Inflammatory macrophage treated with lipopolysaccharide for 1 hour (primary cell): ENCODE measurements around the gene EPHA8.

Source experiments
- DNase-seq, 2 donors: peaks; one replicate each; pipeline ENCODE4 v3.0.0-alpha.2; 2020 to 2022

Gene EPHA8

DNA sequence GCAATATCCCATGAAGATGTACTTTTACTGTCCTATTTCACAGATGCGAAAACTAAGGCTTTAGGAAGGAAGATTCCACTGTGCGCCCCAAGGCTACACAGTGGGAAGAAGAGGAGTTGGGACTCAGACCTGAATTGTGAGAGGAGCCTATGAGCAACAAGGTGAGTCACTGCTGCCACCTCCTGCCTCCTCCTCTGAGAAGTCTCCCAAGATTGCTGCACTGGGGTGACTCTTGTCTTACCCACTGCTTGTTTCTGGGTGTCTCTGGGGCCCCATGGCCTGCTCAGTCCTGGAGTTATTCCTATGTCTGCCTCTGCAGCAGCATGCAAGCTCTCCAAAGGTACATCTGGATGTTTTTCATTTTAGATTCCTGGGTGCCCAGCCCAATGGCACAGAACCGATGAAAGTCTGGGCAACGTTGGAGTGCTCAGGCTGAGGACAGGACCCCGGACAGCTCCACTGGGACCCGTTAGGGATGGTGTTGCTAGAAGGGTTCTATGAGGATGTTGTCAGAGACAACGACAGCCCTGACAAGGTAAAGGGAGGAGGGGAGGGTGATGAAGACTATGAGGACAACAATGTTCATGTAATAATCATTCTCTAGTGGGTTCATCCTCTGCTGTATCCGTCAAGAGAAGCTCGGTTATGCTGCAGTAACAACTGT is 62.1 kb downstream of the EPHA8 start:
- no peak for DNase-seq

GRCh38 chr1:22626237-22627157 is 63.2 kb downstream of the EPHA8 start:
- DNase-seq = no peak

DNA sequence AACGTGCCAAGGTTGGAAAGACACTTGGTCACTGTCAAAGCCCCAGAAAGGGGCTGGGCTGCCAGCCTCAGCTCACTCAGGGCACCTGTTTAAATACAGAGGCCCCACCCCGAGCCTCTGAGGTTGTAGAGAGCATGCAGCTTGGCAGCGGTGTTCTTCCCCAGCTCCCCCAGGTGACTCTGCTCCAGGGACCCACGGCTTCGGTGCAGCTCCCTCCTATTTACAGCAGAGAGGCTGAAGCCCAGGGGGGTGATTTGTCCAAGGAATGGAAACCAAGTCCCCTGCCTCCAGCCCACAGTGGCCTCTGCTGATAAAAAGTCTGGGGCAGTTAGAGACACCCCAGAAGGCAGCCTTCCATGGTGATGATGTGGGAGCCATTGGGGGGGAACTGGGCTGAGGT is 64.0 kb downstream of the EPHA8 start:
- no peak for DNase-seq

DNA sequence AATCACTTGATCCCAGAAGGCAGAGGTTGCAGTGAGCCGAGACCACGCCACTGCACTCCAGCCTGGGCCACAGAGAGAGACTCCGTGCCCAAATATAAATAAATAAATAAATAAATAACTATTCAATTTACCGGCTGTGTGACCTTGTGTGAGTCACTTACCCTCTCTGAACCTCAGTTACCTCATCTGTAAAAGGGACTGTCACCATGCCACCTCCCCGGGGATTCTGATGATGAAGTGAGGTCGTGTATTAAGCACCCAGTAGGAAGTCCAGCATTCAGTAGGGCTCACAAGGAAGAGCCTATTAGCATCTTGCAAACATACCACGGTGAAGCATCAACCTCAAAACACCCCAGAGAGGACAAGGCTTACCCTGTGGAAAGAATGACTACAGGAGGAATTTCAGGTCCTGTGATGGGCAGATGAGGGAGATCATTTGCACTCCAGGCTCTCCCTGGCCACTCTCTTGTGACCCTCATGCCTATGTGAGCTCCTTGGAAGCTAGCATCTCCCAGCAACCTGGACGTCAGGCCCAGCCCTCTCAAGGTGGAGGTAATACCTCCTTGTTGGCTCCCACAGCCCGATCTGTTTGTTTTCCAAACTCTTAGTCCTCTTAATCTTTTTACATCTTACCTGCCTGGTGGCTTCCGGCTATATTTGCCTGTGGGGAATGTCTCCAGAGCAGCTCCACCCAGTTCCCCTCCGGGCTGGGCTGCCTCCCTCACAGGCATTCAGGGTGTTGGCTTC is 65.6 kb downstream of the EPHA8 start:
- DNase-seq = no peak

GRCh38 chr1:22629886-22630285 is 66.6 kb downstream of the EPHA8 start:
- DNase-seq = no peak

DNA sequence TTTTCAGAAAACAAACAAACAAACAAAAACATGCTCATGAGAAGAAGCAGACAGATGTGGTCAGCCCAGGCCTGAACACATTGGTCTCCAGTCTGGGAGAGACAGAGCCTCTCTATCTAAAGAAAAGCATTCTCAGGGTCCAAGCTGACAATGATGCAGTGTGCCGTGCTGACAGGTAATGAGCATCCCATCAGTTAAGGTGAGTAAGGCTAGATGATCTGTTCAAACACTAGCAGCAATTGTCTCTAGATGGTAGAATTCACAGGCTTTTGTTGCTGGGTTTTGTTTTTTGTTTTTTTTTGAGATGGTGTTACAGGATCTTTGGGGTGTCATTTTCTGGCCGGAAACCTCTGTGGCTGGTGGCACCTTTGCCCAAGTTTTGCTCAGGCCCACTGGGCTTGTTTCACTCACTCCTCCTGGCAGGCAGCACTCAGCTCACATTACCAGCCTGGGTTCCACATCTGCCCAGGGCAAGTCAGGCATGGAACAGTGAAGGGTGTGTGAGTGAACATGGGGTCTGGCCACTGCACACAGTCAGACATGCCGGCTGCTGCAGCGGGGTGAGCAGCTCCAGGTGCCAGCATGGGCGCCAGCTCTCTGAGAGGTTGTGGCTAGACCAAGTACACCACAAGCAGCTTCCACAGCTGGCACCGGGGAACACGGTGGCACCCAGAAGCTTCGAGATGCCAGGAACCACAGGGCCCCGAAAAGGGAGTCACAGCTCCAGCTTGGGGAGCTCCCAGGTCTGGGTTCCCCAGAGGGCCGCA is 70.6 kb downstream of the EPHA8 start:
- no peak for DNase-seq

DNA sequence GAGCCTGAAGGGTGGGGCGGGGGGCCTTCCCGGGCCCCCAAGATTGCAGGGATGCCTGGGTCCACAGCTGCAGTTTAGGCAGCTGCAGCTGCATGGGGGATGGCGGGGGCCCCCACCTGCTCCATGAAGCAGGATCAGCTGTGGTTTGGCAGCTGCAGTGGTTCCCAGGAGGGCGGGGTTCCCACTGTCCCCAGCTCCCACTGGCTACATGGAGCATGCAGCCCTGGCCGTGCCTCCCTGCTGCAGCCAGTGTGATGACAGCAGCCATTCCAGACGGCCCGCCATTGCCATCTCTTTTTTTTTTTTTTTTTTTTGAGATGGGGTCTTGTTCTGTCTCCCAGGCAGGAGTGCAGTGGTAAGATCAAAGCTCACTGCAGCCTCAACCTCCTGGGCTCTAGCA is 72.1 kb downstream of the EPHA8 start:
- no peak for DNase-seq

DNA sequence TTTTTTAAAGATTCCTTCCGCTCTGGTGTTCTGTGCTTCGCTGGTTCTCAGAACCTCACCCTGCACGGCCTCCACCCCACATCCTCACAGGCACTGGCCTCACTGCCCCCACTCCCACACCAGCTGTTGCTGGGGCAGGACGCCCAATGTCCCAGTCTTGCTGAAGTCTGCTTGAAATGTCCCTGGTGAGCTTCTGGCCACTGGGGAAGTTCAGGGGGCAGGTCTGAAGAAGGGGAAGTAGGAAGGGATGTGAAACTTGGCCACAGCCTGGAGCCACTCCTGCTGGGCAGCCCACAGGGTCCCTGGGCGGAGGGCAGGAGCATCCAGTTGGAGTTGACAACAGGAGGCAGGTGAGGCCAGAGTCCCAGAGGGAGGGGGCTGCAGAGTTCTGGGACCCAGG is 73.1 kb downstream of the EPHA8 start, which contains the start of gene C1QA:
Gene C1QA, plus strand, starts transcription at position 276 of the 400 bp plus-strand sequence. CDS start 989 bp downstream, outside the sequence.
- peak; percentile 91 to 99 for DNase-seq

DNA sequence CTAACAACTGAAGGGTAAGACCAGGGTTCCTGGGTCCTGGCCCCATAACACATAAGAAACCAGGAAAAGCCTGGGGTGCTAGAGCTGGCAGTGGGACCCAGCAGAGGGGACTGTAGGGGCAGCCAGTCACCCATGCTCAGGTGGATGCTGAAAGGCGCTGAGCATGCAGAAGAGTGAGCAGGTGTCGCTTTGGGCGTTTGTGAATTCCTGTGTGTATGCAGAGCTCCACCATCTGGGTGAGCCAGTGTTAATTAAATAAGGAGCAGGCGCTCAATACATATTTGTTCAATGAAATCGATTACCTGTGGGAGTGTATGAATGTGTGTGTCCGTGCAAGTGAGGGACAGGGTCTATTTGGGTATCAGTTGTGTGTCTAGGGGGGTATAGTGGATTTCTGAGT is 73.6 kb downstream of the EPHA8 start:
- DNase-seq = no peak

- DNase-seq = peak in 1 of 2 donors; percentile 40
These were observed 74.7 kb downstream of the EPHA8 start for GRCh38 chr1:22637907-22638445.

GRCh38 chr1:22638476-22639234 is 75.4 kb downstream of the EPHA8 start:
- DNase-seq = no peak

- DNase-seq = no peak
These were observed 76.0 kb downstream of the EPHA8 start for GRCh38 chr1:22639286-22639685.

GRCh38 chr1:22641247-22641646 is 78.0 kb downstream of the EPHA8 start:
- no peak for DNase-seq

- DNase-seq = peak; percentile 49 to 76
These were observed 78.8 kb downstream of the EPHA8 start for GRCh38 chr1:22641906-22642636.

GRCh38 chr1:22643381-22643780 is 80.1 kb downstream of the EPHA8 start, which contains the start of gene C1QC:
Gene C1QC (plus strand): TSS chr1:22643633. CDS start chr1:22644024, 391 bp downstream.
- DNase-seq = no peak

- no peak for DNase-seq
These were observed 80.6 kb downstream of the EPHA8 start for GRCh38 chr1:22643928-22644327.

- DNase-seq = peak; percentile 89 to 96
These were observed 82.6 kb downstream of the EPHA8 start for GRCh38 chr1:22645931-22646330.

DNA sequence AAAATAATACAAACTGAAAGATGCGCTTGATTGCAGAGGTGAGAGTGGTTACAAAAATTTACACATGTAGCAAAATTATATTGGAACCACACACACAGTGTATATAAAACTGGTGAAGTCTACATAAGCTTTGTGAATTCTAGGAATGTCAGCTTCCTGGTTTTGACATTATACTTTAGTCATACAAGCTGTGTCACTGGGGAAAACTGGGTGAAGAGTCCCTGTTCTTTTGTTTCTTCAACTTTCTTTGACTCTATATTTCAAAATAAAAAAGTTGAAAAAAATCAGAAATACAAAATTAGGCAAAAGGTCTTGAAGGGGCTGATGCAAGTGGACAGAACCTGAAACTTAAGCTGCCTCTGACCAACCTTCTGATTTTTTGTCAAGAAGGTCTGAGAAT is 83.1 kb downstream of the EPHA8 start:
- peak; percentile 81 to 87 for DNase-seq

- no peak for DNase-seq
These were observed 86.9 kb downstream of the EPHA8 start for GRCh38 chr1:22650089-22650693.
